ENCODE measurements around the gene FA2H. TPM values are rescaled to one million over a fixed set of nuclear protein-coding genes. Genes with fewer than 3 reads are reported as not detected.

Gene FA2H
- total RNA-seq, 2 donors from 2014 or later: 0.49 TPM; not detected in 1

DNA sequence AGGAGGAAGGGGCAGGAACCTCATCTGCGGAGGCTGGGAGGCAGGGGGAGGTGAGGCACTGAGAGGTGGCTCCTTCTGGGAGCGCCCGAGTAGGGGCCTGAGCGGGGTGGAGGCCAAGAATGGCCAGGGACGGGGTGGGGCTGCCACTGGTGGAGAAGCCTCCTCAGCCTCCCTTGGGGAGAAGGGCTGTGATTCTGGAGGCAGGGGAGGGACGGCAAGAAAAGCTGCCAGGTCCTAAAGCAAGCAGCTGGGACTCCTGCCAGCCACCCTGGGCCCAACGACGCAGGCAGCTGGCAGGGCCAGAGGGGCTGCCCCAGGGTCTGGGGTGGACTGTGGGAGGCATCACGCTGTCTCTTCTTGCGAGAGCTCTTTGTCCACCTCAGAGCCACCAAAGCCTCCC lies 61.3 kb downstream of the FA2H start:
- H3K27me3 ChIP-seq (replicated peaks; ENCODE audit: insufficient read depth): no peaks in the 10 kb centered on the region
- TF ChIP-seq, protein P1, sequence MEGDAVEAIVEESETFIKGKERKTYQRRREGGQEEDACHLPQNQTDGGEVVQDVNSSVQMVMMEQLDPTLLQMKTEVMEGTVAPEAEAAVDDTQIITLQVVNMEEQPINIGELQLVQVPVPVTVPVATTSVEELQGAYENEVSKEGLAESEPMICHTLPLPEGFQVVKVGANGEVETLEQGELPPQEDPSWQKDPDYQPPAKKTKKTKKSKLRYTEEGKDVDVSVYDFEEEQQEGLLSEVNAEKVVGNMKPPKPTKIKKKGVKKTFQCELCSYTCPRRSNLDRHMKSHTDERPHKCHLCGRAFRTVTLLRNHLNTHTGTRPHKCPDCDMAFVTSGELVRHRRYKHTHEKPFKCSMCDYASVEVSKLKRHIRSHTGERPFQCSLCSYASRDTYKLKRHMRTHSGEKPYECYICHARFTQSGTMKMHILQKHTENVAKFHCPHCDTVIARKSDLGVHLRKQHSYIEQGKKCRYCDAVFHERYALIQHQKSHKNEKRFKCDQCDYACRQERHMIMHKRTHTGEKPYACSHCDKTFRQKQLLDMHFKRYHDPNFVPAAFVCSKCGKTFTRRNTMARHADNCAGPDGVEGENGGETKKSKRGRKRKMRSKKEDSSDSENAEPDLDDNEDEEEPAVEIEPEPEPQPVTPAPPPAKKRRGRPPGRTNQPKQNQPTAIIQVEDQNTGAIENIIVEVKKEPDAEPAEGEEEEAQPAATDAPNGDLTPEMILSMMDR (IDR thresholded peaks at IDR 0.05): no peak
- H3K4me1 ChIP-seq (ENCODE audit: control insufficient read depth in 1 of 2, low read depth in 2 of 2): no peaks in the 10 kb centered on the region
- H3K27ac ChIP-seq: no peak overlapping the region
- H3K4me3 ChIP-seq: no peak overlapping the region
- no peaks in the 10 kb centered on the region for H3K36me3 ChIP-seq
- DNase-seq (ENCODE audit: low spot score) (no peak), ATAC-seq (ENCODE audit: insufficient number of reproducible peaks, low FRiP score, low read depth) (no peak)
- no peaks in the 10 kb centered on the region for H3K9me3 ChIP-seq

DNA sequence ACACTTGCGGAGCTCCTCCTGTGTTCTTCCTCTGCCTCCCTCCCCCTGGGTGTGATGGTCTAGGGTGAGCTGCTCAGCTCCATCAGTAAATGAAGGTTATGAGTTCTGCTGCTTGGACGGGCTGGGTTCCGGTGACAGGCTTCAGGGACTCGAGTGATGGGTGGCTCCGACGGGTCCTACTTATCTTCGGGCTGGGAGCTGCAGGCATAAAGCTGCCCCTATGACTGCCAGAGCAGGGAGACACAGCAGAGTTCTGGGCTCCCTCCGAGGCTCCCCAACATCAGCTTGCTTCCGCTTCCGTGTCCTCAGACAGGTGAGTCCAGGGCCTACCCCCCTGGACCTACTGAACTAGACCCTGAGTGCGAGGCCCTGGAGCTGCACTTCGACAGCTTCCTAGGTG lies 62.7 kb downstream of the FA2H start:
- no peaks in the 10 kb centered on the region for H3K4me1 ChIP-seq (ENCODE audit: control insufficient read depth in 1 of 2, low read depth in 2 of 2)
- DNase-seq (ENCODE audit: low spot score): no peak
- ATAC-seq (ENCODE audit: insufficient number of reproducible peaks, low FRiP score, low read depth): no peak

DNA sequence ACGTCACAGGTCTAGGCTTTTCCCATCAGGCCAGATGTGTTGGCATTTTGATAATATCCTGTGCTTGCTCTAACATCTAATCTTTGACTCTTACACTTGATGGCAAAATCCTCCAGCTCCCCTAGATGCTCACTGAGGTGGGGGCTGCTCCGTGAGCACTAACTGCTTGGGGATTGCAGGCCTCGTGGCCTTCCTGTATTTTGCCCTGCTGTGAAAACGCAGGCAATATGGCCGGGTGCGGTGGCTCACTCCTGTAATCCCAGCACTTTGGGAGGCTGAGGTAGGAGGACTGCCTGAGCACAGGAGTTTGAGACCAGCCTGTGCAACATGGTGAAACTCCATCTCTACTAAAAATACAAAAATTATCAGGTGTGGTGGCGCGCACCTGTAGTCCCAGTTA lies 64.2 kb downstream of the FA2H start:
- Histone ChIP-seq H3K4me3 (no peak overlapping the region), H3K9me3 (no peaks in the 10 kb centered on the region), H3K27me3 (replicated peaks; ENCODE audit: insufficient read depth) (no peaks in the 10 kb centered on the region), H3K36me3 (no peaks in the 10 kb centered on the region), H3K27ac (no peak overlapping the region), H3K4me1 (ENCODE audit: control insufficient read depth in 1 of 2, low read depth in 2 of 2) (no peaks in the 10 kb centered on the region)
- DNase-seq (ENCODE audit: low spot score) (no peak), ATAC-seq (ENCODE audit: insufficient number of reproducible peaks, low FRiP score, low read depth) (no peak)
- TF ChIP-seq, protein P1 (IDR thresholded peaks at IDR 0.05): no peak

More for the DNA sequence above, 62.7 kb downstream of the FA2H start:
- TF ChIP-seq, protein P1 (IDR thresholded peaks at IDR 0.05): no peak
- no peaks in the 10 kb centered on the region for H3K9me3 ChIP-seq
- no peaks in the 10 kb centered on the region for H3K36me3 ChIP-seq
- no peaks in the 10 kb centered on the region for H3K27me3 ChIP-seq (replicated peaks; ENCODE audit: insufficient read depth)
- no peak overlapping the region for H3K4me3 ChIP-seq
- H3K27ac ChIP-seq: no peak overlapping the region

DNA sequence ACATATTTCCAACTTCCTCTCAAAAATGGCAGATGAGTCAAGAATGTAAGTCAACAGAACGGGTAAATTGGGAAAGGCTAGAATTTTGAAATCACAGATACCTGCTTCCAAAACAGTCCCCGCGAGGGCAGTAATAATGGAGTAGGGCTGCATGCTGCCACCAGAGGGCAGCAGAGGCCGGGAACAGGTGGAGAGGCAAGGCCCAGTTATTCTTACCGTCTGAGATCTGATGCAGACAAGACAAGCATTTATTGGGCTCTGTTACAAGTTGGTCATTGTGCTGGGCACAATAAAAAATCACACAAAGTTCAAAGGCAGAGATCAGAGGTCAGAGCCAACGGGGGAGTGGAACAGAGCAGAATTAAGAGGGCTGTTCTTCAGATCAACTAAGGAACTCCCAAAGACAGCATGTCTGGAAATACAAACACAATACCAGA lies 65.2 kb downstream of the FA2H start:
- DNase-seq (ENCODE audit: low spot score): no peak
- peak; percentile 74 for ATAC-seq (ENCODE audit: insufficient number of reproducible peaks, low FRiP score, low read depth)
- Histone ChIP-seq H3K36me3 (no peaks in the 10 kb centered on the region), H3K27me3 (replicated peaks; ENCODE audit: insufficient read depth) (no peaks in the 10 kb centered on the region), H3K27ac (no peak overlapping the region), H3K4me1 (ENCODE audit: control insufficient read depth in 1 of 2, low read depth in 2 of 2) (no peaks in the 10 kb centered on the region), H3K4me3 (no peak overlapping the region), H3K9me3 (no peaks in the 10 kb centered on the region)
- TF ChIP-seq, protein P1 (IDR thresholded peaks at IDR 0.05): peak; percentile 94

DNA sequence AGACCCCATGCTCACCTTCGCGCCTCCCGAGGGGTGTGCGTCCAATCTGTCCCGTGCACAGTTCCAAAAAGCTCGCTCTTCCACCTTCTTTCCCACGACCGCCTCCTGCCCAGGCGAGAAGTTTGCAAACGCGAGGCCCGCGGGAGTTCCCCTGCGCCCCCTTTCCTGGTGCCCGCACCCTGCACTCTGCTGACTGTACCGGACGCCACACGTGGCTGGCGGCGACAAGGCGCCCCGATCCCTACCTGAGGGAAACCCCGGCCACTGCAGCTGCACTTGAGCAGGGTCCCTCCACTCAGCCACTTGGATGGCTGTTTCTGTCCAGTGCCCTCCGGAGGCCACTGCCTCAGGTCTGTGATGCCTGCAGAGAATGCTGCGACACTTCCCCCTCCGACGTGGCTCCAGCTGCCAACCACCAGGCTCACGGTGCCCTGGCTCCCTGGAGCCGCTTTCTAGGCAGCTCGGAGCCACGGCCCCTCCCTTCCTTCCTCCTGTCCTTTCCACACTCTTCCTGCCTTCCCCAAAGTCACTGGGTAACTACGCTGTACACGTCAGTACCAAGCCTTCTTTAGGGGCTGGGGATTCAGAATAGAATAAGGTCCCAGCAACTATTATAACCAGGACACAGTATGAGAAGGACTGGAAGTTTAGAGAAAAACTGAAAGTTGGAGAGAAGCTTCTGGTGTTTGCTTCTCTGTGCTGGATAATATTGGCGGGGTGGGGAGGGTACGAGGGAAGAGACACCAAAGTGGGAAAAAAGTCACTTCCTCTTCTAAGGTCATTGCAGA lies 74.0 kb downstream of the FA2H start, which contains the start of gene MLKL:
TSS of gene MLKL (minus strand) at position 425 of the 788 bp plus-strand sequence. CDS start 5,105 bp downstream, outside the sequence.
- H3K27ac ChIP-seq: peak within 1 kb of the TSS; percentile 81 to 82
- peak within 1 kb of the TSS; percentile 88 for H3K4me3 ChIP-seq
- DNase-seq (ENCODE audit: low spot score) (peak; percentile 29), ATAC-seq (ENCODE audit: insufficient number of reproducible peaks, low FRiP score, low read depth) (peak; percentile 76)
- H3K9me3 ChIP-seq: no peaks in the 10 kb centered on the region
- no peaks in the 10 kb centered on the region for H3K27me3 ChIP-seq (replicated peaks; ENCODE audit: insufficient read depth)
- peaks cover 0 to 17% of the 10 kb centered on the region in 2 donors for H3K4me1 ChIP-seq (ENCODE audit: control insufficient read depth in 1 of 2, low read depth in 2 of 2)
- TF ChIP-seq, protein P1 (IDR thresholded peaks at IDR 0.05): no peak
- H3K36me3 ChIP-seq: no peaks in the 10 kb centered on the region
